HG02938 (cell line): ENCODE data around the gene LIME1.

Experiments used
- ATAC-seq: cut with Tn5 transposase; IDR thresholded peaks from one replicate; pipeline ENCODE4 v1.9.1; 2021; ENCODE audit warnings: mild to moderate bottlenecking, moderate library complexity; ENCODE audit not compliant: unreplicated experiment

LIME1 gene

DNA sequence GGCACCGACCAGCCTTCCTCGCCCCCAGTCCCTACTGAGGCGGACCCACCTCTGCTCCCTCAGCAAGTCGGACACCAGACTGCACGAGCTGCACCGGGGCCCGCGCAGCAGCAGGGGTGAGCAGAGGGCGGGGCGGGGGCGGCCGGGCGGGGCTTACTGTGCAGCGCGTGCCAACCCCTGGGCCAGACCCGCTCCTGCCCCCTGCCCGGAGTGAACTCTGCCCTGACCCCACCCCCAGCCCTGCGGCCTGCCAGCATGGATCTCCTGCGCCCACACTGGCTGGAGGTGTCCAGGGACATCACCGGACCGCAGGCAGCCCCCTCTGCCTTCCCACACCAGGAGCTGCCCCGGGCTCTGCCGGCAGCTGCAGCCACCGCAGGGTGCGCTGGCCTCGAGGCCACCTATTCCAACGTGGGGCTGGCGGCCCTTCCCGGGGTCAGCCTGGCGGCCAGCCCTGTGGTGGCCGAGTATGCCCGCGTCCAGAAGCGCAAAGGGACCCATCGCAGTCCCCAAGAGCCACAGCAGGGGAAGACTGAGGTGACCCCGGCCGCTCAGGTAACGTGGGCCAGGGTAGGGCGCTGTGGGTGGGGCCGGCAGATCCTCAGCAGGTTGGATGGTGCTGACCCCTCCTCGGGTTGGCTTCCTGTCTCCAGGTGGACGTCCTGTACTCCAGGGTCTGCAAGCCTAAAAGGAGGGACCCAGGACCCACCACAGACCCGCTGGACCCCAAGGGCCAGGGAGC, 1.7 kb downstream of the LIME1 start:
- ATAC-seq = no peak

DNA sequence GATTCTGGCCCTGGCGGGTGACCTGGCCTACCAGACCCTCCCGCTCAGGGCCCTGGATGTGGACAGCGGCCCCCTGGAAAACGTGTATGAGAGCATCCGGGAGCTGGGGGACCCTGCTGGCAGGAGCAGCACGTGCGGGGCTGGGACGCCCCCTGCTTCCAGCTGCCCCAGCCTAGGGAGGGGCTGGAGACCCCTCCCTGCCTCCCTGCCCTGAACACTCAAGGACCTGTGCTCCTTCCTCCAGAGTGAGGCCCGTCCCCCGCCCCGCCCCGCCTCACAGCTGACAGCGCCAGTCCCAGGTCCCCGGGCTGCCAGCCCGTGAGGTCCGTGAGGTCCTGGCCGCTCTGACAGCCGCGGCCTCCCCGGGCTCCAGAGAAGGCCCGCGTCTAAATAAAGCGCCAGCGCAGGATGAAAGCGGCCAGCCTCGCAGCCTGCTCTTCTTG, 2.2 kb downstream of the LIME1 start:
- no peak for ATAC-seq

DNA sequence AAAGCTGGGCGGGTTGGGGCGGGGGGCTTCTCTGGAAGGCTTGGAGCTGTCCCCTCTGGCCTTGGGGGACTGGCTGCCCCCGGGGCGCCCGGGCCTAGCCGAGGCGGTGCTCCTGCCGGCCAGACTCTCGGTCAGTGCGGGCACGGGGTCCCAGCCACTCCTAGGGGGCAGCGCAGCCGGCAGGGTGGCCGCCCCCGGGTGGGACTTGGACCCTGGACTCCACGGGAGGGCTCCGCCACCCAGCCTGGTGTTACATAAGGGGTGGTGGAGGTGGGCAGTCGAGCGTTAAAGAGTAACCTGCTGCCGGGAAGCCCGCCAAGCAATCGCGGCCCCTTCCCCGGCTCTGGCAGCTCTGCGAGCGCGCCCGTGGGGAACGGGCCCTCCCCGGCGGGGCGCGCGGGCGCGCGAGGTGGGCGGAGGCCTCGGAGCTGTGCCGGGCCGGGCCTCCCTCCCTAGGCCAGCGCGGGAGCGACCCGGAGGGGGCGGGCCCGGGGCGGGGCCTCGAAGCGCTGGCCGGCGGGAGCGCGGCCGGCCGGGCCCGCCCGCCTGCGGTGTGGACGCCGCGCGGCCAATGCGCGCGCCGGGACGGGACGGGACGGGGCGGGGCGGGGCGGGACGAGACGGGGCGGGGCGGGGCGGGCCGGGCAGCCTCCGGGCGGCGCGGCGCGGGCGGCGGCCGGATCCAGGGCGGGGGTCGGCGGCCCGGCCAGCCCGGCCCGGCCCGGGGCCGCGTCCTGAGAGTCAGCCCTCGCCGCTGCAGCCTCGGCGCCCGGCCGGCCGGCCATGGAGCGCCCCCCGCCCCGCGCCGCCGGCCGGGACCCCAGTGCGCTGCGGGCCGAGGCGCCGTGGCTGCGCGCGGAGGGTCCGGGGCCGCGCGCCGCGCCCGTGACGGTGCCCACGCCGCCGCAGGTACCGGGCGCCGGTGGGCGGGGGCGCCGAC, 2.9 kb downstream of the LIME1 start, which contains the start of gene SLC2A4RG:
Gene SLC2A4RG, plus strand, starts transcription at position 647 of the 940 bp plus-strand sequence. Its CDS starts 137 bp downstream, at position 784.
- ATAC-seq = no peak

DNA sequence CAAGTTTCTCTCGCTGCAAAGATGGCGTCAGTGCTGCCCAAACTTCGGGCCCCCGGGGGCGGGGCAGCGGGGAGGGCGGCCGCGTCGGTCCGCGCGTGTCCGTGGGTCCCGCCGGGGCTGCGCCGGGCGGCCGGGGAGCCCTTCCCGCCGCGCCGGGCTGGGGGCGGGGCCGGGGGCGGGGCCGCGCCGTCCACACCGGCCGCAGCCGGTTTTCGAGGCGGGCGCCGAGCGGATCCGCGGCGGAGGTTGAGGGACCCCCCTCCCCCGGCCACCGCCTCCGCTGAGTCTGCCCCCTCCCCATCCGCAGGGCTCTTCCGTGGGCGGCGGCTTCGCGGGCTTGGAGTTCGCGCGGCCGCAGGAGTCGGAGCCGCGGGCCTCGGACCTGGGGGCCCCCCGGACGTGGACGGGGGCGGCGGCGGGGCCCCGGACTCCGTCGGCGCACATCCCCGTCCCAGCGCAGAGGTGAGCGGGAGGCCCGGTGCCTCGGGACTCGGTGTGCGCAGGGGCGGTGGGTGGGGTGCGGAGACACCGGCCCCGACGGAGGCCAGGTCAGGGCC, 3.7 kb downstream of the LIME1 start:
- ATAC-seq = no peak

DNA sequence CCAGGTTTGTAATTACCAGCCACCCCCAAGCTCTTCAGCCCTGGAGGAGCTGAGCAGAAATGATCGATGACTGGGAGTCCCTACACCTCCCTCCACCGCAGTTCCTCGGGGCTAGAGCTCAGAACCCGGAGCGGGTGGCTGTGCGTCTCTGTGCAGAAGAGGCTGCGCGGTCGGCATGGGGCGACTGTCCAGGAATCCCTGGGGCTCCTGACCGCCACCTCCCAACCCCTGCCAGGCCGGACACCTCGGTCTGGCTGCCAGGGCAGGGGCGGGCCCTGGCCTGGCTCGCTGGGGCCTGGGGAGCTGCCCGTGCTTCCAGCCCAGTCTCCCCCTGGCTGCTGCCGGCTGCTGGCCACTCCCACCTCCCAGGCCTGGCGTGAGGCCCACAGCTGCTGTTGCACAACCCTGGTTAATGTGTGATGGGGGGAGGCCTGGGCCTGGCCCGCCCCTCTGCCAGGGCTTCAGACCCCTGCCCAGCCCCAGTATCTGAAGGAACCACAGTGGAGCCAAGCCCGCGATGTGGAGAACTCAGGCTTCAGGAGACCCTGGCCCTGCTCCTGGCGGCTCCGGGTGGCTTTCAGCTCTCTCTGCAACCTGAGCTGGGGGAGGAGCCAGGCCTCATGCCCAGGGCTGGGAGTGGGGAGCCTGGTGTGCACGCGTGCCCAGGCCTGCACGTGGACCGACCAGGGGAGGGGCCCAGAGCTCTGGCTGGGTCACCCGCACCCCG, 4.3 kb downstream of the LIME1 start:
- no peak for ATAC-seq

DNA sequence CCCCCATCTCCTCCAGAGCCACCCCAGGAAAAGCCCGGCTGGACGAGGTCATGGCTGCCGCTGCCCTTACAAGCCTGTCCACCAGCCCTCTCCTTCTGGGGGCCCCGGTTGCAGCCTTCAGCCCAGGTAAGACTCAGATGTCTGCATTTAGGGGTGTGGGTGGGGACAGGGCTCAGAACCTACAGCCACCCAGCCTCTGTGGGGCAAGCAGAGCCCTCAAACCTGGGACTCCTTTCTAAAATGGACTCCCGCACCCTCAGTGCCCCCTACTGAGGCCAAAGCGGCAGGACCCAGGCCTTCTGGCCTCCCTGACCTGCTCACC, 4.9 kb downstream of the LIME1 start:
- no peak for ATAC-seq

DNA sequence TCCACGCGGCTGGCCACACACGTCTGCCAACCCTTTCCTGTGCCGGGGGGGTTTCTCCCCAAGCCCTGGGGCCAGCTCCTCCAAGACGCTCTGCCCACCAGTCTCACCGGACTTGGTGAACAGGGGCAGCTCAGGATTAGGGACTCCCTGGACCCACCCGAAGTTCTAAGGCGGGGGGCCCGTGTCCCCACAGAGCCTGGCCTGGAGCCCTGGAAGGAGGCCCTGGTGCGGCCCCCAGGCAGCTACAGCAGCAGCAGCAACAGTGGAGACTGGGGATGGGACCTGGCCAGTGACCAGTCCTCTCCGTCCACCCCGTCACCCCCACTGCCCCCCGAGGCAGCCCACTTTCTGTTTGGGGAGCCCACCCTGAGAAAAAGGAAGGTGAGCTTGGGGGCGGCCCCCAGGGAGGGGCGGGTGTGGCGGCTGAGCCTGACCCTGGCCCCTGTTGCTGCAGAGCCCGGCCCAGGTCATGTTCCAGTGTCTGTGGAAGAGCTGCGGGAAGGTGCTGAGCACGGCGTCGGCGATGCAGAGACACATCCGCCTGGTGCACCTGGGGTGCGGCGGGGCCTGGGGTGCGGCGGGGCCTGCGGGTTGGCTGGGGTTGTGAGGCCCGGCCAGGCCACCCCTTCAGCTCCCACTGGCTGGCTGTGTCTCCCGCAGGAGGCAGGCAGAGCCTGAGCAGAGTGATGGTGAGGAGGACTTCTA, 5.4 kb downstream of the LIME1 start:
- no peak for ATAC-seq

DNA sequence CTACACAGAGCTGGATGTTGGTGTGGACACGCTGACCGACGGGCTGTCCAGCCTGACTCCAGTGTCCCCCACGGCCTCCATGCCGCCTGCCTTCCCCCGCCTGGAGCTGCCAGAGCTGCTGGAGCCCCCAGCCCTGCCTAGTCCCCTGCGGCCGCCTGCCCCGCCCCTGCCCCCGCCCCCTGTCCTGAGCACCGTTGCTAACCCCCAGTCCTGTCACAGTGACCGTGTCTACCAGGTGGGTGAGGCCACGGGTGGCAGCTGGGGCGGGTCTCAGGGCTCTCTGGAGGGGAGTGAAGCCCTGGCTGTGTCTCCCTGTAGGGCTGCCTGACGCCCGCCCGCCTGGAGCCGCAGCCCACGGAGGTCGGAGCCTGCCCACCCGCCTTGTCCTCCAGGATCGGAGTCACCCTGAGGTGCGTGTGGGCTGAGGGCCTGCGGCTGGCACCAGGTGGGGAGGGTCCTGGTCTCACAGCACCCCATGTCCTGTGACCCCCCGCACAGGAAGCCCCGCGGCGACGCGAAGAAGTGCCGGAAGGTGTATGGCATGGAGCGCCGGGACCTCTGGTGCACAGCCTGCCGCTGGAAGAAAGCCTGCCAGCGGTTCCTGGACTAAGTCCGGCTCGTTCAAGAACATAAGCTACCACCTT, 6.0 kb downstream of the LIME1 start:
- ATAC-seq = no peak

DNA sequence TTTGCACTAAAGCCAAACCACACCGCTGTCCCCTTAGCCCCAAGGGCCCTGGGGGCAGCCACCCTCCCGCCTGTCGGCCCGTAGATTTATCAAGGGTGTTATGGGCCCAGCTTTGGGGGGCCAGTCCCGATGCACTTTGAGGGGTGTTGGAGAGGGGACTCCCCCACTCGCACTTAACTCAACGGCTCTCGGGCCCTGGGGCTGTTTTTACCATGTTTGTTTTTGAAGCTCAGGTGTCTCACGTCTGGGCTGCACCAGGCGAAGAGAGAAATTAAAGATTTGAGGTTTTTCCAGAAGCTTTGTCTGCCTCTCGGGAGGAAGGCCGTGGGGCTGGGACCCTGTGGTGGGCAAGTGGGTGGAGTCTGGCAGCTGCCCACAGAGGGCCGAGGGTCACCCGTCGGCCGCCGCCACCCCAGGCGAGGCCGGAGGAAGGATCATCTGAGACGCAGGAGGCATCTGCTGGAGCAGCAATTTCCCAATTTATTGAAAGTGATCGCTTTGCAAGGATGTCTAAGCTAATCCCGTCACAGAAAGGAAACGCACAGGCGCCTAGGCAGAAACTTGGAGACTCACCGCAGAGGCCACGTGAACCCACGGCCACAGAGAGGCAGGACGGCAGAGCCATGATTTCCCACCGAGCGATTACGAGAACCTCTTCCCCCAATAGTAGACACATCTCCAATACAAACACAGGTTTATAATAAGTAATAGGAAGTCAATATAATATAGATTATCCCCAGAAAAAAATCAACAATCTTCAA, 6.9 kb downstream of the LIME1 start:
- ATAC-seq = no peak

DNA sequence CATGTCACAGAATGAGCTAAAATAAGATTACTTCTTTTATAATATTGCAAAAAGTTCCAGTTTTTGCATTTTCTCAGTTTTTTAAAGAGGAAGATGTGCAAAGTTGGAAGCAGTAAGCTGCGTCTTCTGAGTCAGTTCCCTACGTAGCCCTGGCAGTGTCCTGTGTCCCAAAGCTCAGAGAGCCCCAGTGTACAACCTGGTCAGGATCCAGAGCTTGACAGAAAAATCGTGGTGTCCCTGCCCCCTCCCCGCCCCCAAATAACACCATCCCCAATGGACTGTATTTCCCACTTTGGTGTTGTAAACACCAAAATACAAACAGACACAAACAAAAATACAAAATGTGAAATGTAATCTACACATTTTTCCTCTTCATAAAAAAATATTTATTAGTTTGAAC, 7.7 kb downstream of the LIME1 start:
- ATAC-seq = no peak

DNA sequence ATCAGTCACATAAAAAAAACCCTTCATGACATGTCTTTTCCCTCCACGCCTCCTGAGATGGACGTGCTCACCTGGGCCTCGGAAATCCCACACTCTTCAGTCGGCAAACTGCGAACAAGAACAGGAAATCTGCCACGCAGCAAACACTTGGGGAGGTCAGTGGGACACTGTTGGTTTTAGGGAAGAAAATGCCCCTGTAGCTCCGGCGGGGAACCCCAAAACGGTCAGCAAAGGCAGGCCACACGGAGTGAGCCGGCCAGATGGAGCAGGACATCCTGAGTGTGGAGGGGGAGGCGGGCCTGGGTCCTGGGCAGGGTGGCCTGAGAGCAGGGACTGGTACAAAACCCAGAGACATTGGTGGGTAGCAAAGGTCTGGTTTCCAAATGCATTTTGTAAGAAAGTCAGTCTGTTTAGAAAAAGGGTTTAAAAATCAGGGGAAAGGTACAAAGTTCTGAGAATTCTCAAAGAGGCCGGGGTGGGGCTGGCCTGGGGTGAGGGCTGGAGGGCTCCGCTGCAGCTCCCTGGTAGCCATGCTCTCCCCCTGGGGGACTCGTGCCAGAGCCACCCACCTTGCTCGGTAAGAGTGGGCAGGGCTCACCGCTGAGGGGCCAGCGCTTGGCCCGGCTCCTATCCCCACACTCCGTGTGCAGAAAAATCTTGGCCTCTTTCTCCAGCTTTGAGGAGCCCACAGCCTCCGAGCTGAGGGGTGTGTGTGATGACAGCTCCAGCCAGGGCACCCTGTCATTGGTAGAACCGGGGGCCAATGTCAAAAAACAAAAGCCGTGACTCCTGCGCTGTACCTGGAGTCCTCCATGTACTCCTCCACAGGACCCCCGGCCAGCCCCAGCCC, 8.3 kb downstream of the LIME1 start:
- no peak for ATAC-seq

DNA sequence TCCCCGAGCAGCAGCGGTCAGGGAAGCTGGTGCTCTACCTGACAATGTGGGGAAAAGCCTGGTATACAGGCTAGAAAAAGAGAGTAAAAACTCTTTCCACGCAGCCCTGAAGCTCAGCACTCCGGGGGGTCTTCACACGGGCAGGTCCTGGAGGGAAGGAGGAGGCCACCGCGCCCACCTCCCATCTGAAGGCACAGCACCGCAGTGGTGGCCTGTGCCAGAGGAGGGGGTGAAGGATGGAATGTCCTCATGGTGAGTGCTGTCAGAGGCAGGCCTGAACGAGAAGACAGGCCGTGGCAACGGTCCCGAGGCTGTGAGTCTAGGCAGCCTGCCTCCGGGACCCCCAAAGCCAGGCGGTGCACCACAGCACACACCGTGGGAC, 9.0 kb downstream of the LIME1 start:
- ATAC-seq = no peak

DNA sequence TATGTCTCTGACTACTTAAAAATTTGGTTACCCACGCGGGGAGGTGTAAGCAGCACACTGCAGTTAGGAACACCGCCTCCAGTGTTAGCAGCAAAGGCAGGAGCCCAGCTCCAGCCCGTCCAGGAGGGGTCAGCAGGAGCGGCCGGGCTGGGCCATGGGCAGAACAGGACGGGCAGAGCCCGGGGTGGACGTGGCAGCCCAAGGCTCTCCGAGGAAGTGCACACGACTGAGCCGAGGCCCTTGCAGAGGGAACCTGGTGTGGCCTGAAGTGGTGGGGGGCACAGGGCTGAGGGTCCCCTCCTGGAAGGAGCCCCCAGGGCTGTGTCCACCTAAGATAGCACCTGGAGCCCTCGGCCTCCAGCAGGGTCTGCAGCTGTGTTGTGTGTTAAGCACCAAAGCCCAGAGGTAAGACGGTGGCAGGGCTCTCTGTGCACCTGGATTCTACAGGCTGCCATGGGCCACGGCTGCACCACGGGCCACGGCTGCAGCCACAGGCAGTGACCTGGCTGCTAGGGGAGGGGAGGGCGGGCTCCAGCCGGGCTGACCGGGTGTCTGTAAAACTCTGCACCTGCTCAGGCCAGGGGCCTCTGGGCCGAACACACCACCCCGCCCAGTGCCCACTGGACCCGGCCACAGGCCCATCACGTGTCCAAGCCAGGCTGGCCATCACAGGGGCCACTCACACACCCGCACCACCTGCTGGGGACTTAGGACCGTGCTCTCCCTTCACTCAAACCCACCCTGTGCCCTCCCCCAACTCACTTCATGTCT, 9.7 kb downstream of the LIME1 start:
- ATAC-seq = no peak

DNA sequence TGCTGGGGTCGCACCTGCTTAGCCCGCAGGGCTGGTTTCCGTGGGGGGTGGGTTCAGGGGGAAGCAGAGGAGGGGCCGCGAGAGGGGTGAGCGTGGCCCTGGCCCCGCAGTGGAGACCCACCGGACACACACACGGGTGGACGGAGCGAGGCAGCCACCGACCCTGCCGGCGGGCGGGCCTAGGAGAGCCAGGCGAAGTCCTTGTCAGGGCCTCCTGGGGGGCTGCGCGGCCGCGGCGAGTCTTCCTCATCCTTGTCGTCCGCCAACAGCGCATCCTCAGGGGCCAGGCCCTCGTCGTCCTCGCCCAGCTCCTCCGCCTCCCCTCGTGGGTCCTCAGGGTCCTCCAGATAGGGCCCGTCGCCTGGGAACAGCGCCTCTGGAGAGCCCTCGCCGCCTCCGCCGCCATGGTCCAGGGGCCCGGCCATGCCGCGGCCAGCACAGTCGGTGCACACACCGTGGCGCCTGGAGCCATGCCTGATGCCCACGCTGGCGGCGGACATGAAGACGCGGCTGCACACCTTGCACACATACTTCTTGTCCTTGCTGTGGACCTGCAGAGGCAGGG, 10.4 kb downstream of the LIME1 start:
- ATAC-seq = no peak

DNA sequence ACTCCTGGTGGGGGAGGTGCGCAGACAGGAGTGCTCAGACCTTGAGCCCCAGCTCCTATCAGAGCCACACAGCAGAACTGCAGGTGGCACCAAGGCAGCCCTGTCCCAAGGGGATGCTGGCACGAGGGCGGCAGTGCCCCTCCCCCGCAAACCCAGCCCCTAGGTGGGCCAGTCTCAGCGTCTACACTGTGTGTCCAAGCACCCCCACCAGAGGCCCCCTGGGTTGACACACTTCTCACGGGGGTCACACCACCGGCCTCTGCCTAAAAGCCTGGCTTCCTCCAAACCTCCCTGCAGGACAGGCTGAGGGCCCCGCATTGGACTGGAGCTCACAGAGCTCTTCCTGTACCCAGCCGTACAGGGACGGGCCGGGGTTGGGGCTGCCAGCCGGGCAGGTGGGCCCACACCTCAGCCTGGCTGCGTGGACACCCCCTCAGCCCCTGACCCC, 11.2 kb downstream of the LIME1 start:
- ATAC-seq = no peak

DNA sequence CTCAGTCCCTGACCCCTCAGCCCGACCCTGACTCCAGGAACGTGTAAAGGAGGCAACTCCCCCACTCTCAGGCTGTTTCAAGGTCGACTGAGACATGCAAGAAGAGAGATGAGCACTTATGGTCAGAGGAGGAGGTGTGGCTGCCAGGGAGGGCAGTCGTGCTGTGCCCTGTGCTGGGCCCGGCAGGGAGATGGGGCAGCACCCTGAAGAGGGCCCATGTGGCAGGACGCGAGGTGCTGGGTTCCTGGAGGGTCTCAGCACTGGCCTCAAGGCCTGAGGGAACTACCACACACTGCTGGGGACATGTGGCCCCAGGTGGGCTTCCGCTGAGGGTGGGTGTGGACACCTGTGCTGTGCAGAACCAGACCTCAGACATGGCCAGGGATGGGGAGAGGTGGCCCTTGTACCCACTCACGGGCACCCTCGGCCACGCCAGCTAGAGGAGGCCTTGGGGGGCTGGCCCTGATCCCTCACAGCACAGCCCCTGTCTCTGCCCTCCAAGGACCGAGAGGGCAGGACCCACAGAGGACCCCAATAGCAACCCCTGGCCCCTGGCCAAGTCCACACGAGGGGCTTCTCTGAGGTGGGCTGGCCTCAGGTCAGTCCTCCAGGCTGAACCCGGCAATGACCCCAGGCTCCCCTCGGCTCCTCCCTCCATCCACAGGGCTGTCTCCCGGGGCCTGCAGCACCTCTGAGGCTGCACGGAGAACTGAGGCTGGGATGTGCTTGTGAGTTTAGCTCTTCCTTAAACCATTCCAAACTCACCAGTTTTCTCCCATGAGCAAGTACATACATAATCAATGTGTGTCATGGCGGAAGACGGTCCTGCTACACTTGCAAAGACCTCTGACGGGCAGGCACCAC, 11.8 kb downstream of the LIME1 start:
- no peak for ATAC-seq
